ENCODE results near the gene LAMP2.

DNA sequence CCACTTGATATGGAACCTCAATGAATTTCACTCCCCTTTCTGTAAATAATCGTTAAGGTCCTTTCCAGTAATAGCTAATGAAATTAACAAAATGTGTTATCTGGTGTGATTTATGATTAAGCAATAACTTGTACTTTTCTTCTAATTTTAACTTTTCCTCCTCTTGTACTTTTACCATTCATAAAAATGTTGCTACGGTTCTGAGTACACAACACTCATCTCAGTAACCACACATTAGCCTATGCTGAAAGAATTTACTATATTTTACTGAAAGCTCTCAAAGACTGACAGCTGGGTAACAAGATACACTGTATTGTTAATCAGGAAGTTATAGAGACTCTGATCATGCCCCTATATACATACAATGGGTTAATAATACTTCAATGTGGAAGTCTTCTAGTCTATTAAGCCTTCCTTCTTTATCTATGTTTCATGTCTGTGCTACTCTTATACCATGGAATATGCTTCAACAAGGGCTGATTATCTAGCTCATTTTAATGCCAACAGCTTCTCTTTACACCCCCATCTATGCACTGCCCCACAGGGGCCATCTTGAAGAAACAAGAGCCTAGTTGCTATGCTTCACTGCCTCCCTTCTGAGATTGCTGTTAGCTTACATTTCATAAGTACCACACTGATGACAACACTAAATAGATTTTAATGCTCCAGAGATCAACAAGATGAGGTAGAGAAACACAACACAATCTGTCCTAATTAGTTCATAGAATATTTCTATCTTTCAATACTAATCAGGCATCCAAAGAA is 39.1 kb downstream of the LAMP2 start:
- TF ChIP-seq, protein P1, sequence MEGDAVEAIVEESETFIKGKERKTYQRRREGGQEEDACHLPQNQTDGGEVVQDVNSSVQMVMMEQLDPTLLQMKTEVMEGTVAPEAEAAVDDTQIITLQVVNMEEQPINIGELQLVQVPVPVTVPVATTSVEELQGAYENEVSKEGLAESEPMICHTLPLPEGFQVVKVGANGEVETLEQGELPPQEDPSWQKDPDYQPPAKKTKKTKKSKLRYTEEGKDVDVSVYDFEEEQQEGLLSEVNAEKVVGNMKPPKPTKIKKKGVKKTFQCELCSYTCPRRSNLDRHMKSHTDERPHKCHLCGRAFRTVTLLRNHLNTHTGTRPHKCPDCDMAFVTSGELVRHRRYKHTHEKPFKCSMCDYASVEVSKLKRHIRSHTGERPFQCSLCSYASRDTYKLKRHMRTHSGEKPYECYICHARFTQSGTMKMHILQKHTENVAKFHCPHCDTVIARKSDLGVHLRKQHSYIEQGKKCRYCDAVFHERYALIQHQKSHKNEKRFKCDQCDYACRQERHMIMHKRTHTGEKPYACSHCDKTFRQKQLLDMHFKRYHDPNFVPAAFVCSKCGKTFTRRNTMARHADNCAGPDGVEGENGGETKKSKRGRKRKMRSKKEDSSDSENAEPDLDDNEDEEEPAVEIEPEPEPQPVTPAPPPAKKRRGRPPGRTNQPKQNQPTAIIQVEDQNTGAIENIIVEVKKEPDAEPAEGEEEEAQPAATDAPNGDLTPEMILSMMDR (conservative IDR thresholded peaks at IDR 0.05): no peak
- no peak for TF ChIP-seq ZFX (IDR thresholded peaks at IDR 0.05)
